ENCODE results near the gene SHH. TPM values are rescaled to one million over a fixed set of nuclear protein-coding genes. Genes with fewer than 3 reads are reported as not detected.

The SHH gene
- total RNA-seq (2012; rRNA removed) (under 0.01 TPM in 1 of 2 replicates, not detected in the other), polyA plus RNA-seq (2012; rRNA removed) (0.03 TPM in 1 of 2 replicates, not detected in the other), Bru-seq, nascent RNA (not detected), BruChase-seq, experiment 1, labeled RNA remaining after a 6-hour chase (percentile 10 among the genes with signal in this experiment), BruChase-seq, experiment 2, labeled RNA remaining after a 2-hour chase (not detected)
- 0.01 and 0.04 TPM in 2 replicates for polyA plus RNA-seq (2012; cell fraction: cytosol; rRNA removed)
- polyA plus RNA-seq (2012; cell fraction: nucleus; rRNA removed; ENCODE audit: low replicate concordance): 0.03 and 0.11 TPM in 2 replicates
- long read RNA-seq: 0 reads

- dilution Hi-C loops (cut with HindIII; ENCODE audit: low sequenced_read_pairs, unreplicated experiment) (no loop called here), intact Hi-C loops (cut with micrococcal nuclease) (no loop called here), in situ Hi-C loops (cut with MboI; ENCODE audit: low sequenced_read_pairs) (loop anchor here (10.0 to 25.0 kb wide), 2 partner anchors 663 to 825 kb away; partner anchors contain the start of gene RNF32)
- WGBS, 2 experiments (ENCODE audit: extremely low coverage in 2 of 2, insufficient read length in 1 of 2): 1% methylated on average over 10 of the region's 53 CpGs; no CpG with 5 or more reads in 1 of the 2 experiments
- Histone ChIP-seq H3K27ac (ENCODE audit: insufficient read depth, low read length) (no peak within 1 kb of the TSS), H3K9me3 (ENCODE audit: control insufficient read depth, insufficient read depth, low read length) (no peaks in the 10 kb centered on the region), H2AK9ac (replicated peaks; ENCODE audit: low read depth, low read length, poor library complexity) (peak within 1 kb of the TSS; percentile 79), H2BK20ac (ENCODE audit: low read depth, low read length) (no peak within 1 kb of the TSS), H3K56ac (ENCODE audit: extremely low read depth, insufficient read depth, low read length) (no peak within 1 kb of the TSS), H3K4me3 (ENCODE audit: insufficient read depth, low read depth, low read length) (peak within 1 kb of the TSS; percentile 45), H2AK5ac (ENCODE audit: low read depth, low read length) (no peak within 1 kb of the TSS), H4K20me1 (ENCODE audit: insufficient read depth, low read length) (no peaks in the 10 kb centered on the region; the same call in 1 of the 2 replicates), H3K4ac (ENCODE audit: low read depth, low read length) (no peak within 1 kb of the TSS), H3K4me1 (ENCODE audit: control insufficient read depth, insufficient read depth, low read length) (no peaks in the 10 kb centered on the region), H2BK120ac (ENCODE audit: low read depth, low read length) (no peak within 1 kb of the TSS), H3K9me1 (ENCODE audit: insufficient read depth, low read length) (no peaks in the 10 kb centered on the region), H3K14ac (replicated peaks; ENCODE audit: low read depth, low read length) (no peak within 1 kb of the TSS), H3K23ac (ENCODE audit: low read depth, low read length) (no peak within 1 kb of the TSS), H3K79me1 (ENCODE audit: low read depth in 1 of 2, low read length in 2 of 2) (no peaks in the 10 kb centered on the region), H2AFZ (replicated peaks; ENCODE audit: low read length, poor library complexity) (peak within 1 kb of the TSS; percentile 71), H4K91ac (ENCODE audit: insufficient read depth, low read depth, low read length) (no peak within 1 kb of the TSS), H2BK5ac (ENCODE audit: low read depth, low read length, poor library complexity, severe bottlenecking) (no peak within 1 kb of the TSS), H2BK15ac (ENCODE audit: low read depth, low read length) (no peak within 1 kb of the TSS), H3K4me2 (ENCODE audit: low read depth, low read length) (peak within 1 kb of the TSS; percentile 92), H3K27me3 (ENCODE audit: control insufficient read depth, insufficient read depth, low read length) (peaks cover 74% of the 10 kb centered on the region), H3K36me3 (ENCODE audit: control insufficient read depth, insufficient read depth, low read length) (no peaks in the 10 kb centered on the region), H4K5ac (ENCODE audit: low read depth, low read length) (no peak within 1 kb of the TSS), H4K8ac (ENCODE audit: low read depth in 2 of 2, low read length in 2 of 2) (no peak within 1 kb of the TSS), H3K9ac (ENCODE audit: low read depth, low read length) (no peak within 1 kb of the TSS), H3K18ac (ENCODE audit: low read depth, low read length) (no peak within 1 kb of the TSS)
- CTCF ChIA-PET: interaction anchor here (0.7 to 1.2 kb wide), 2 partner anchors 710 to 1005 kb away, joined by 3 to 4 read pairs; no protein-coding TSS in a partner anchor
- POLR2A ChIA-PET (ENCODE audit: unreplicated experiment): no interaction called here
- peak; percentile 33 for DNase-seq
- peak; percentile 44 for ATAC-seq (ENCODE audit: low read depth)
- TF ChIP-seq USF2 (IDR thresholded peaks at IDR 0.05; ENCODE audit: low read depth, low read length) (no peak), MXI1 (IDR thresholded peaks at IDR 0.05; ENCODE audit: borderline replicate concordance, low read depth, low read length) (no peak), POLR2A (IDR thresholded peaks at IDR 0.05; ENCODE audit: low read depth, low read length) (no peak), FOS (IDR thresholded peaks at IDR 0.05; ENCODE audit: low read depth, low read length) (no peak), CEBPB (IDR thresholded peaks at IDR 0.05; ENCODE audit: low read depth, low read length) (no peak), NFE2L2 (IDR thresholded peaks at IDR 0.05; ENCODE audit: low read depth, low read length) (no peak), SMC3 (IDR thresholded peaks at IDR 0.05; ENCODE audit: low read depth, low read length) (no peak), MAZ (IDR thresholded peaks at IDR 0.05; ENCODE audit: borderline replicate concordance, low read depth, low read length) (no peak), BHLHE40 (IDR thresholded peaks at IDR 0.05; ENCODE audit: low read depth, low read length) (no peak), RAD21 (IDR thresholded peaks at IDR 0.05; ENCODE audit: low read length) (no peak), CHD1 (IDR thresholded peaks at IDR 0.05; ENCODE audit: low read depth, low read length) (no peak), RFX5 (IDR thresholded peaks at IDR 0.05; ENCODE audit: low read depth, low read length) (no peak), RCOR1 (IDR thresholded peaks at IDR 0.05; ENCODE audit: insufficient replicate concordance, low read length) (no peak)
- BruUV-seq (replicated peaks): no TSS peak
Measured at GRCh38 chr7:155811895-155812761, at the start of gene SHH. TSS of gene SHH (minus strand) at chr7:155812463. CDS start at chr7:155812122, 341 bp downstream.
